SK-N-SH (cell line): Measurements from ENCODE around the gene PLEKHA8.

Experiments
- CTCF ChIP-seq: fragments of 200-600 bp; sonication (generic); IDR thresholded peaks from 2 replicates; pipeline ENCODE4 v1.6.1; 2017; ENCODE audit warnings: antibody characterized with exemption, mild to moderate bottlenecking, moderate library complexity
- USF2 ChIP-seq: fragments of 150-350 bp; IDR thresholded peaks from 2 replicates; pipeline ENCODE4 v1.6.1; 2017; ENCODE audit warnings: antibody characterized with exemption, low read length, low read depth, borderline replicate concordance
- YY1 ChIP-seq: IDR thresholded peaks from 2 replicates; pipeline ENCODE4 v1.4.0; 2012; ENCODE audit warnings: low read depth, mild to moderate bottlenecking
- TF ChIP-seq, protein P1 (sequence below): IDR thresholded peaks from 2 replicates; pipeline ENCODE4 v1.4.0; 2012; ENCODE audit warnings: low read depth

DNA sequence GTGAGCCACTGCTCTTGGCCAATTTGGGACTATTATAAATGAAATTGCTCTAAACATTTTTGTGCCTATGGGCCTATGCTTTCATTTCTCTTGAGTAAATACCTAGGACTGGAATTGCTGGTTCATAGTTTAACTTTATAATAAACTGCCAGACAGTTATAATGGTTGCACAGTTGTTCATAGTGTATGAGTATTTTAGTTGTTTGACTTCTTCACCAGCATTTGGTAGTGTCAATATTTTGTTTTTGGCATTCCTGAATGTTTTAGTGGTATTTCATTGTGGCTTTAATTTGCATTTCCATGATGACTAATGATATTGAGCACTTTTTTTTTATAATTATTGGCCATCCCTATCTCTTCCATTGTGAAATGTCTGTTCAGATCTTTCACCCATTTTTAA, 29.5 kb downstream of the PLEKHA8 start:
- no peak for TF ChIP-seq USF2
- TF ChIP-seq CTCF = no peak
- TF ChIP-seq, protein P1, sequence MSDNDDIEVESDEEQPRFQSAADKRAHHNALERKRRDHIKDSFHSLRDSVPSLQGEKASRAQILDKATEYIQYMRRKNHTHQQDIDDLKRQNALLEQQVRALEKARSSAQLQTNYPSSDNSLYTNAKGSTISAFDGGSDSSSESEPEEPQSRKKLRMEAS = no peak
- TF ChIP-seq YY1 = no peak
